ENCODE measurements around the gene CCDC192. TPM values are rescaled to one million over a fixed set of nuclear protein-coding genes. Genes with fewer than 3 reads are reported as not detected.

CCDC192 gene
- total and polyA plus RNA-seq, 2 donors (not counting 3 experiments of a cell fraction or from before 2014, with no cell fraction given) = not detected

DNA sequence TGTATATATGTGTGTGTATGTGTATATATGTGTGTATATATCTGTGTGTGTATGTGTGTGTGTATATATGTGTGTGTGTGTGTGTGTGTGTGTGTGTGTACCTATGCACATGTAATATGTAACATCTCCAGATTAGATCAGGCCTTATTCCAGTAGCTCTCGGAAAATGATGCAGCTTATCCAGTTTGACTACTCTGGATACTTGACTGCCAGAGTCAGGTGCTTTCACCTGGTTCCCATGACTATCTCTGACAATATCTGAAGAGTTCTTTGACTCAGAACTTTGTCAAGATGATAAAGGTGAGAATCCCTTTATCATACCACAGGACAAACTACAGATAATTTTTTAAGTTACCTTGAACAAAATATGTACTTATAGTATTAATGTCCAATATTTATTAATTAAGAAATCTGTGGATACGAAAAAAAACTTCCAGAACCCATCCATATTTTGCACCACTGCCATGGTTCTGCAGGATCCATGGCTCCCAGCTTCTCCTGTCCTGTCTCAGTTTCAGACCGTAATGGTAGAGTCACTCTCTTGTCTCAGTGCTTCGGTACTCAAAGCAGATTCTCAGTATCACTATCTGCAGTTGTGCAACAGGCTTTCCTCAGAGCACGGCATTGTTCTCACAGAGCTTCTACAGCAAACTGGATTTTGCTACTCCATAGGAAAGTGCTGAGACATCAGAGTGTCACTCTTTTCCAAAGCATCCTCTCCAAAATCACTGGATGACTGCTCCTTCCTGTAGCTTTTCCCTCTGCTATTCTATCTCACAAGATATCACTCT is 216.0 kb downstream of the CCDC192 start:
- H3K9ac ChIP-seq (replicated peaks; ENCODE audit: extremely low read depth, insufficient read depth, low read length) = no peak overlapping the region
- intact Hi-C loops (cut with micrococcal nuclease) (no loop called here), dilution Hi-C loops (cut with MboI; ENCODE audit: extremely low pct_ligation_motif_present, low sequenced_read_pairs) (no loop called here)
- TF ChIP-seq GATA2 (IDR thresholded peaks at IDR 0.05; ENCODE audit: insufficient read depth, insufficient read length, low read depth, low read length) (no peak), FOS (IDR thresholded peaks at IDR 0.05; ENCODE audit: borderline replicate concordance, insufficient read depth, low read length) (no peak), JUN (IDR thresholded peaks at IDR 0.05; ENCODE audit: borderline replicate concordance, insufficient read depth, insufficient read length, low read depth) (no peak), POLR2AphosphoS5 (IDR thresholded peaks at IDR 0.05; ENCODE audit: insufficient read depth, low read depth, low read length) (no peak), POLR2A (IDR thresholded peaks at IDR 0.05; ENCODE audit: low read depth, low read length) (no peak)
- TF ChIP-seq, protein P1, sequence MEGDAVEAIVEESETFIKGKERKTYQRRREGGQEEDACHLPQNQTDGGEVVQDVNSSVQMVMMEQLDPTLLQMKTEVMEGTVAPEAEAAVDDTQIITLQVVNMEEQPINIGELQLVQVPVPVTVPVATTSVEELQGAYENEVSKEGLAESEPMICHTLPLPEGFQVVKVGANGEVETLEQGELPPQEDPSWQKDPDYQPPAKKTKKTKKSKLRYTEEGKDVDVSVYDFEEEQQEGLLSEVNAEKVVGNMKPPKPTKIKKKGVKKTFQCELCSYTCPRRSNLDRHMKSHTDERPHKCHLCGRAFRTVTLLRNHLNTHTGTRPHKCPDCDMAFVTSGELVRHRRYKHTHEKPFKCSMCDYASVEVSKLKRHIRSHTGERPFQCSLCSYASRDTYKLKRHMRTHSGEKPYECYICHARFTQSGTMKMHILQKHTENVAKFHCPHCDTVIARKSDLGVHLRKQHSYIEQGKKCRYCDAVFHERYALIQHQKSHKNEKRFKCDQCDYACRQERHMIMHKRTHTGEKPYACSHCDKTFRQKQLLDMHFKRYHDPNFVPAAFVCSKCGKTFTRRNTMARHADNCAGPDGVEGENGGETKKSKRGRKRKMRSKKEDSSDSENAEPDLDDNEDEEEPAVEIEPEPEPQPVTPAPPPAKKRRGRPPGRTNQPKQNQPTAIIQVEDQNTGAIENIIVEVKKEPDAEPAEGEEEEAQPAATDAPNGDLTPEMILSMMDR (IDR thresholded peaks at IDR 0.05; ENCODE audit: extremely low read depth in 1 of 2, insufficient read depth in 1 of 2, low read depth in 1 of 2, low read length in 2 of 2) = no peak
- TF ChIP-seq, protein P2, sequence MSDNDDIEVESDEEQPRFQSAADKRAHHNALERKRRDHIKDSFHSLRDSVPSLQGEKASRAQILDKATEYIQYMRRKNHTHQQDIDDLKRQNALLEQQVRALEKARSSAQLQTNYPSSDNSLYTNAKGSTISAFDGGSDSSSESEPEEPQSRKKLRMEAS (IDR thresholded peaks at IDR 0.05; ENCODE audit: insufficient read depth, insufficient read length) = no peak
- CTCF ChIA-PET = interaction anchor here (1.3 kb wide), 1 partner anchor 10 kb away, joined by 5 read pairs; no protein-coding TSS in a partner anchor
- no peaks in the 10 kb centered on the region for H3K9me3 ChIP-seq (replicated peaks; ENCODE audit: control insufficient read depth, insufficient read depth, low read length)
- no peak overlapping the region for H2AFZ ChIP-seq (ENCODE audit: low read depth, low read length)
- POLR2A ChIA-PET = no interaction called here
- no peaks in the 10 kb centered on the region for H3K79me2 ChIP-seq (ENCODE audit: control insufficient read depth, insufficient read depth, low read length)
- no peak overlapping the region for H3K4me2 ChIP-seq (ENCODE audit: insufficient read depth, low read length)
- H3K4me3 ChIP-seq (replicated peaks in 1 of 3; ENCODE audit: insufficient read depth in 1 of 3, low read depth in 1 of 3, low read length in 3 of 3) = no peak overlapping the region
- no peak overlapping the region for H3K27ac ChIP-seq (ENCODE audit: insufficient read depth, low read depth, low read length)
- no peaks in the 10 kb centered on the region for H3K27me3 ChIP-seq (ENCODE audit: control insufficient read depth in 2 of 2, insufficient read depth in 2 of 2, low read length in 2 of 2)
- no TSS peak for BruUV-seq (replicated peaks)
- H3K36me3 ChIP-seq (ENCODE audit: control insufficient read depth in 2 of 2, extremely low read depth in 1 of 2, insufficient read depth in 2 of 2, low read length in 2 of 2) = no peaks in the 10 kb centered on the region
- DNase-seq (ENCODE audit: low read depth, low spot score) = no peak
- FAIRE-seq = peak; percentile 28
- H4K20me1 ChIP-seq (replicated peaks; ENCODE audit: control insufficient read depth, extremely low read depth, insufficient read depth, low read length) = no peaks in the 10 kb centered on the region
- H3K4me1 ChIP-seq (ENCODE audit: control insufficient read depth, extremely low read depth, insufficient read depth, low read length) = peaks cover 3% of the 10 kb centered on the region
- H3K9me1 ChIP-seq (replicated peaks; ENCODE audit: control insufficient read depth, extremely low read depth, insufficient read depth, low read length) = no peaks in the 10 kb centered on the region

All from endothelial cell of umbilical vein (primary cell).